Omental fat pad (tissue), 4 donors: ENCODE data around the gene PPP1R9A. TPM values are rescaled to one million over a fixed set of nuclear protein-coding genes. Genes with fewer than 3 reads are reported as not detected.

Experiments
- ATAC-seq: fragments of 150-250 bp; one replicate; pipeline ENCODE4 v1.9.1; 2016; ENCODE audit warnings: mild to moderate bottlenecking, moderate library complexity; ENCODE audit not compliant: low FRiP score
- DNase-seq: peaks from one replicate; pipeline ENCODE4 v3.0.0-alpha.2; 2019; ENCODE audit warnings: low spot score
- total RNA-seq, 4 donors: library from RNA; depleted of rRNA; stranded (reverse); fragments of >200 nt; gene quantifications; one replicate each; pipeline ENCODE4 v1.1.0, GENCODE V29; 2016
- TF ChIP-seq, protein P1 (sequence below), 3 donors: fragments of 450-650 bp; IDR thresholded peaks; one replicate each; pipeline ENCODE4 v1.5.1; 2016 to 2017; ENCODE audit warnings: antibody characterized with exemption in 3 of 3, mild to moderate bottlenecking in 3 of 3, moderate library complexity in 2 of 3

Gene PPP1R9A
- total RNA-seq, 4 donors from 2014 or later, result 5.5 to 16.5 (median 9.6) TPM

DNA sequence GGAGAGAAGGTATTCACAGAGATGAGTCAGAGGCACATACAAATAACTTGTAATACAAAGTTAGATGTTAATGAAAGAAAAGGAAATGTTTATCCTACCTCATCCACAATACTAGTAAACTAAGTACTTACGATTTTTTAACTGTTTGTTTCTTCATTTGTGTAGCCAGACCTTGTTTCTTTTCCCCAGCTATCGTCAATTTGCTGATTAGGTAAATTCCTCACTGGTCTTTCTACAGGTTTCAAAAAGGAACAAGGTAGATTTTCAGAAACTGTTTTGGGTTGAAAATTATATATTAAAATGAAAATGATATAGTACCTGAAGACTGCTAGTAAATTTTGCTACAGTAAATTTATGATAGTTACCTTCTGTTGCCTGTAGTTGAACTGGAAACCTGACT, 360.4 kb downstream of the PPP1R9A start:
- ATAC-seq (no peak), DNase-seq (no peak)
- TF ChIP-seq, protein P1, sequence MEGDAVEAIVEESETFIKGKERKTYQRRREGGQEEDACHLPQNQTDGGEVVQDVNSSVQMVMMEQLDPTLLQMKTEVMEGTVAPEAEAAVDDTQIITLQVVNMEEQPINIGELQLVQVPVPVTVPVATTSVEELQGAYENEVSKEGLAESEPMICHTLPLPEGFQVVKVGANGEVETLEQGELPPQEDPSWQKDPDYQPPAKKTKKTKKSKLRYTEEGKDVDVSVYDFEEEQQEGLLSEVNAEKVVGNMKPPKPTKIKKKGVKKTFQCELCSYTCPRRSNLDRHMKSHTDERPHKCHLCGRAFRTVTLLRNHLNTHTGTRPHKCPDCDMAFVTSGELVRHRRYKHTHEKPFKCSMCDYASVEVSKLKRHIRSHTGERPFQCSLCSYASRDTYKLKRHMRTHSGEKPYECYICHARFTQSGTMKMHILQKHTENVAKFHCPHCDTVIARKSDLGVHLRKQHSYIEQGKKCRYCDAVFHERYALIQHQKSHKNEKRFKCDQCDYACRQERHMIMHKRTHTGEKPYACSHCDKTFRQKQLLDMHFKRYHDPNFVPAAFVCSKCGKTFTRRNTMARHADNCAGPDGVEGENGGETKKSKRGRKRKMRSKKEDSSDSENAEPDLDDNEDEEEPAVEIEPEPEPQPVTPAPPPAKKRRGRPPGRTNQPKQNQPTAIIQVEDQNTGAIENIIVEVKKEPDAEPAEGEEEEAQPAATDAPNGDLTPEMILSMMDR (IDR thresholded peaks at IDR 0.05), result no peak

DNA sequence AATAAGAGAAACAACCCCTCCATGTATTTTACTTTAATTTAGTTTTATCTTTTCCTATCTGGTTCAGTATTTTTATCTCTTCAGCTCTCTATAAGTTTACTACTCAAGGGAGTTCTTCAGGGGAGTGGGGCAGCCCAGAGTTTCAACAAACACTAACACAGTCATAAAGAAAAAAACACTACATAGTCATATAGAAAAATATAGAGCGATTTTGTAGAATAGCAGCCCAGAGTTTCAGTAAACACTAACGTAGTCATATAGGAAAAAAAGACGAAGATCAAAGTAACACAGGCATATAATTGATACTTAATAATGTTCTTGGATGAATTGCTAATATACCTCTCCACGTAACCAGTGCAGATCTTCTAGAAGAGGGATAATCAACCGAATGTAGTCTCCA, 362.2 kb downstream of the PPP1R9A start:
- TF ChIP-seq, protein P1 (IDR thresholded peaks at IDR 0.05), result no peak
- DNase-seq (no peak), ATAC-seq (no peak)

DNA sequence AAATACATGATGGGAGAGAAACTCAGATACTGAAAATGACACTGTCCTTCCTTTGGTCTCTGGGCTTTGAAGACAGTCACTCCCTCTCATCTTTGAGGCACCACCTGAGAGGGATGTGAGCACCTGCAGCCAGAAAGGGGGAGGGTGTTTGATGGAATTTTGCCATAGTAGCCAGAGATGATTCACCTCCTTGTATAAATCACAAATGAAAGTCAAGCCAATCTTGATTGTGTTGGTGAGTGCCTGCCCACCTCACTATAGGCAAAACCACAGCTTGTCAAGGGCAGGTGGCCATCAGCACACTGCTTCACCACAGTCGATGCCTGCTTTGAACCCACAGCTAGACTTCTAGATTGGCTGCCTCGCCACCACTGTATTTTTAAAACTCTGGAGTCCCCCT, 368.7 kb downstream of the PPP1R9A start:
- ATAC-seq, result no peak
- TF ChIP-seq, protein P1 (IDR thresholded peaks at IDR 0.05), result no peak
- no peak for DNase-seq

DNA sequence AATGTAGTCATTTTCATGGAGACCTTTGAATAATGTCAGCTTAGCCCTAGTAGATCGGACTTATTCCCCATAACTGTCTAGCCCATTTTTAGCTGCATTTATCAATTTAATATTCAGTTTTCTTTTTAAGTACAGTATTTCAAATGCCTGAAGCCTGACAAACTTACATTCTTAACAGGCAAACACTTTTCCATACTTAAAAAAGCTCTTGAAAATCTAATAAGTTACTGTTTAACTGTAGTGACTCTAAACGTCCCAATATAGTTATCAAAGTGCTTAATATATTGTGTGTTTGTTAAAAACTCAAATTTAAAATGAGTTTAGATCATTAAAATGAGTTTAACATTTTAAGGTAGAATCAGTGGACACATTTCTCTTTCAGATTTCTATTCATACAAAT, 372.0 kb downstream of the PPP1R9A start:
- ATAC-seq (no peak), DNase-seq (no peak)
- TF ChIP-seq, protein P1 (IDR thresholded peaks at IDR 0.05), result no peak

DNA sequence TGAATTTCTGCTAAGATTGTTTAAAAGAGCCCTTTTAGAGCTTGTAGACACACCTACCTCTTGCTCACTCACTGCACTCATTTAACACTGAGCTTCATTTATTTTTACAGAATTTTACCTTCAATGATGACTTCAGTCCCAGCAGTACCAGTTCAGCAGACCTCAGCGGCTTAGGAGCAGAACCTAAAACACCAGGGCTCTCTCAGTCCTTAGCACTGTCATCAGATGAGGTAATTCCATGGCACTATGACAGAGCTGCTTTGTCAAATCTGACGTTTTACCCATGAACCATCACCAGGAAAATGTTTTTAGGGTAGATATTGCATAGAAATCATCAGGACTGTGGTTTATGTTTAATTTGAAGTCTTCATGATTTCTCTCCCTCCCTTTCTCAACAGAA, 378.7 kb downstream of the PPP1R9A start:
- ATAC-seq, result no peak
- no peak for DNase-seq
- TF ChIP-seq, protein P1 (IDR thresholded peaks at IDR 0.05), result no peak

DNA sequence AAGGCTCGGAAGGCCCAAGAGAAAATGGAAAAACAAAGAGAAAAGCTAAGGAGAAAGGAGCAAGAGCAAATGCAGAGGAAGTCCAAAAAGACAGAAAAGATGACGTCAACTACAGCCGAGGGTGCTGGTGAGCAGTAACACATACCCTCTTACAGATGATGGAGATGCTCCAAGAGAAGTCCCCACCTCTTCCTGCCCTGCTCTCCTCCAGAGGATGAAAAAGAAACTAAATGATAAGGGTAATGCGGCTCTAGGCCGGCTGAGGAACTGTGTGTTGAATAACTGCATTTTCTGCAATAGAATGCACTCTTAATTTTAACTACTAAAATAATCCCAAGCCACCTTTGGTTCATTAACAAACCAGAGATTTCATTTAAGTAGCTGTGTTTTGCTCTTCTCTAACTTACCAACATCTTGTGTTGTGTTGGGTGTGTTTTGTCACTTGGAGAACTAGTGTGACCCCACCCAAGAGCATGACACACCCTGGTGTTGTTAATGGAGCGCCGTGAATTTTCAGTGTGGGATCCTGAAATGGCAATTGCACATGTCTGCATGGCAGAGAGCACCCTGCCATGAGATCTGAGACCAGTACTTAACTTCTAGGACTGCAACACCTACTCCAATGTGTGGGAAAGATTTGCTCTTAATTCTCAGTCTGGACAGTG, 382.9 kb downstream of the PPP1R9A start:
- TF ChIP-seq, protein P1 (IDR thresholded peaks at IDR 0.05), result no peak
- no peak for ATAC-seq
- DNase-seq, result no peak

DNA sequence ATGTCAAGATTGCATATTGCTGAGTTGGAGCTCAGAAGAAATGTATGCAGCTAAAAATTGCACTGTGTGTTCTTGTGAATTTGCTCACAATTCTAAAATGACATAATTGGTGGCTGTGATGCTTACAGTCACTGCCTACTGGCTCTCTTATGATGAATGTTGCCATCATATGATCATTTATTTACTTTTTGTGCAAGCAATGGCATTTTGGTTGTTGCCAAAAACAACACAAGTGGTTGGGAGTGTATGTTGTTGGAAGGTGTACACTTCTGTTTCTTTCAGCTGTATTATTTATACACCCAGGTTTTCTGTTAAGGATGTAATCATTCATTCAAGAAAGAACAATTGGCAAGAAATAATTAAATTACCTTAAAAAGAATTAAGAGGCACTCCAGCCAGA, 388.0 kb downstream of the PPP1R9A start:
- no peak for DNase-seq
- no peak for ATAC-seq
- TF ChIP-seq, protein P1 (IDR thresholded peaks at IDR 0.05), result no peak
